WTC11 (cell line): ENCODE results near the gene RAMACL. TPM values are rescaled to one million over a fixed set of nuclear protein-coding genes. Genes with fewer than 3 reads are reported as not detected.

ENCODE experiments used
- ATAC-seq: fragments of 200-7000 bp; cut with Tn5 transposase; 2 replicates; pipeline ENCODE4 v1.10.0; 2021; ENCODE audit warnings: mild to moderate bottlenecking, moderate library complexity
- CTCF ChIA-PET: fragments of 300-600 bp; sonication (Branson Sonifier 250); formaldehyde crosslinking; loops from one replicate; lab custom pipeline; 2021; ENCODE audit warnings: antibody characterized with exemption; lab: Charles Lee
- POLR2A ChIA-PET: fragments of 350-600 bp; sonication (Branson Sonifier 250); formaldehyde crosslinking; loops from one replicate; lab custom pipeline; 2021; ENCODE audit warnings: antibody characterized with exemption; lab: Charles Lee
- DNase-seq: peaks from one replicate; pipeline ENCODE4 v3.0.0; 2021; ENCODE audit warnings: low spot score
- H3K27ac Mint-ChIP-seq: 2 replicates; pipeline ENCODE4 v1.8.0; 2021; ENCODE audit warnings: mixed read lengths
- H3K27me3 Mint-ChIP-seq: 2 replicates; pipeline ENCODE4 v1.8.0; 2021; ENCODE audit warnings: low read depth, mild to moderate bottlenecking, moderate library complexity, mixed read lengths
- H3K36me3 Mint-ChIP-seq: 2 replicates; pipeline ENCODE4 v1.8.0; 2021; ENCODE audit warnings: mixed read lengths
- H3K4me1 Mint-ChIP-seq: 2 replicates; pipeline ENCODE4 v1.8.0; 2022; ENCODE audit warnings: mixed read lengths
- H3K4me3 Mint-ChIP-seq: 2 replicates; pipeline ENCODE4 v1.8.0; 2021; ENCODE audit warnings: mild to moderate bottlenecking, moderate library complexity, mixed read lengths
- H3K9me3 Mint-ChIP-seq: 2 replicates; pipeline ENCODE4 v1.8.0; 2021; ENCODE audit warnings: mixed read lengths
- ATF1 ChIP-seq: sonication (generic); formaldehyde crosslinking; IDR thresholded peaks from 2 replicates; pipeline ENCODE4 v1.8.1; 2023; ENCODE audit warnings: mild to moderate bottlenecking, moderate library complexity, missing genetic modification reagents
- CBFB ChIP-seq: sonication (generic); formaldehyde crosslinking; IDR thresholded peaks from 2 replicates; pipeline ENCODE4 v1.8.1; 2022; ENCODE audit warnings: mild to moderate bottlenecking, low read depth, missing genetic modification reagents
- CREB1 ChIP-seq: sonication (generic); formaldehyde crosslinking; IDR thresholded peaks from 2 replicates; pipeline ENCODE4 v1.8.0; 2023; ENCODE audit warnings: mild to moderate bottlenecking, missing genetic modification reagents
- CREM ChIP-seq: sonication (generic); formaldehyde crosslinking; IDR thresholded peaks from 2 replicates; pipeline ENCODE4 v1.8.1; 2022; ENCODE audit warnings: mild to moderate bottlenecking, missing genetic modification reagents, moderate library complexity
- ESRRA ChIP-seq: sonication (generic); formaldehyde crosslinking; IDR thresholded peaks from 2 replicates; pipeline ENCODE4 v1.8.1; 2022; ENCODE audit warnings: mild to moderate bottlenecking, missing genetic modification reagents, borderline replicate concordance
- FOXP1 ChIP-seq: sonication (generic); formaldehyde crosslinking; IDR thresholded peaks from 2 replicates; pipeline ENCODE4 v1.8.0; 2022; ENCODE audit warnings: missing genetic modification reagents, mild to moderate bottlenecking, moderate library complexity, borderline replicate concordance
- JUN ChIP-seq: sonication (generic); formaldehyde crosslinking; IDR thresholded peaks from 2 replicates; pipeline ENCODE4 v1.8.0; 2023; ENCODE audit warnings: mild to moderate bottlenecking, missing genetic modification reagents
- RORB ChIP-seq: fragments of 250-450 bp; sonication (Bioruptor Pico); IDR thresholded peaks from 2 replicates; pipeline ENCODE4 v1.9.0; 2021; ENCODE audit warnings: mild to moderate bottlenecking
- TEAD4 ChIP-seq: sonication (generic); formaldehyde crosslinking; IDR thresholded peaks from 2 replicates; pipeline ENCODE4 v1.8.0; 2022; ENCODE audit warnings: mild to moderate bottlenecking, missing genetic modification reagents
- ZNF671 ChIP-seq: fragments of 250-450 bp; sonication (Bioruptor Pico); IDR thresholded peaks from 2 replicates; pipeline ENCODE4 v1.8.0; 2021; ENCODE audit warnings: mild to moderate bottlenecking
- total RNA-seq: library from RNA; stranded (reverse); gene quantifications from 3 replicates; pipeline ENCODE4 v1.2.3, GENCODE V29; 2021
- TF ChIP-seq, protein P1 (sequence below): sonication (generic); formaldehyde crosslinking; IDR thresholded peaks from 2 replicates; pipeline ENCODE4 v1.8.1; 2023; ENCODE audit warnings: mild to moderate bottlenecking, missing genetic modification reagents, moderate library complexity
- TF ChIP-seq, protein P2 (sequence below): sonication (generic); formaldehyde crosslinking; IDR thresholded peaks from 2 replicates; pipeline ENCODE4 v1.8.0; 2023; ENCODE audit warnings: missing genetic modification reagents, mild to moderate bottlenecking, borderline replicate concordance
- TF ChIP-seq, protein P3 (sequence below): sonication (generic); formaldehyde crosslinking; IDR thresholded peaks from 2 replicates; pipeline ENCODE4 v1.8.0; 2022; ENCODE audit warnings: mild to moderate bottlenecking, missing genetic modification reagents
- TF ChIP-seq, protein P4 (sequence below): sonication (generic); formaldehyde crosslinking; IDR thresholded peaks from 2 replicates; pipeline ENCODE4 v1.8.1; 2022; ENCODE audit warnings: missing genetic modification reagents, borderline replicate concordance
- TF ChIP-seq, protein P5 (sequence below): sonication (generic); formaldehyde crosslinking; IDR thresholded peaks from 2 replicates; pipeline ENCODE4 v1.8.1; 2022; ENCODE audit warnings: low read depth, missing genetic modification reagents, borderline replicate concordance
- TF ChIP-seq, protein P6 (sequence below): fragments of 250-450 bp; sonication (Bioruptor Pico); IDR thresholded peaks from 2 replicates; pipeline ENCODE4 v1.8.0; 2021; ENCODE audit warnings: mild to moderate bottlenecking
- TF ChIP-seq, protein P7 (sequence below): sonication (generic); formaldehyde crosslinking; IDR thresholded peaks from 2 replicates; pipeline ENCODE4 v1.8.1; 2023; ENCODE audit warnings: mild to moderate bottlenecking, missing genetic modification reagents, moderate library complexity

Gene RAMACL
- total RNA-seq, 1 experiment from 2014 or later = 0.79 TPM

DNA sequence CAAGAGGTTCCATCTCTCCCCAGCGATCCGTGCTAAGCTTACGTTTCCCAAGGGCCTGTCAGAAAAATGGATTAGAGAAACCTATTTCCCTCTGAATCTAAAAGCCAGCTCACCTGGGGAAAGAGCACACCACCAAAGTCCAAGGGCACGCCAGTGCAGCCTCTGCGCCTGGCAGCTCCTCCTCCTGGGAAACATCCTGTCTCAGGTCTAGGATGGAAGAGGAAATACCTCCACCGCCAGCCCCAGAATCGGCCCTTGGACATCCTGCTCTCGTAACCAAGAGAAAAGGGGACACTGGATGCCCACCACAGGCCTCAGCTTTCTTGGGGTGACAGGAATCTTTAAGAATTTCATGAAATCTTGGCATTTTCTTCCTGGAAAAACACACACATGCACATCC, 18.7 kb downstream of the RAMACL start (continued):
- TF ChIP-seq, protein P1, sequence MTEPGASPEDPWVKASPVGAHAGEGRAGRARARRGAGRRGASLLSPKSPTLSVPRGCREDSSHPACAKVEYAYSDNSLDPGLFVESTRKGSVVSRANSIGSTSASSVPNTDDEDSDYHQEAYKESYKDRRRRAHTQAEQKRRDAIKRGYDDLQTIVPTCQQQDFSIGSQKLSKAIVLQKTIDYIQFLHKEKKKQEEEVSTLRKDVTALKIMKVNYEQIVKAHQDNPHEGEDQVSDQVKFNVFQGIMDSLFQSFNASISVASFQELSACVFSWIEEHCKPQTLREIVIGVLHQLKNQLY = no peak
- TF ChIP-seq CBFB (no peak), ATF1 (CRISPR knock-in tag) (no peak), FOXP1 (CRISPR knock-in tag) (no peak), RORB (CRISPR knock-in tag) (no peak)
- TF ChIP-seq, protein P2, sequence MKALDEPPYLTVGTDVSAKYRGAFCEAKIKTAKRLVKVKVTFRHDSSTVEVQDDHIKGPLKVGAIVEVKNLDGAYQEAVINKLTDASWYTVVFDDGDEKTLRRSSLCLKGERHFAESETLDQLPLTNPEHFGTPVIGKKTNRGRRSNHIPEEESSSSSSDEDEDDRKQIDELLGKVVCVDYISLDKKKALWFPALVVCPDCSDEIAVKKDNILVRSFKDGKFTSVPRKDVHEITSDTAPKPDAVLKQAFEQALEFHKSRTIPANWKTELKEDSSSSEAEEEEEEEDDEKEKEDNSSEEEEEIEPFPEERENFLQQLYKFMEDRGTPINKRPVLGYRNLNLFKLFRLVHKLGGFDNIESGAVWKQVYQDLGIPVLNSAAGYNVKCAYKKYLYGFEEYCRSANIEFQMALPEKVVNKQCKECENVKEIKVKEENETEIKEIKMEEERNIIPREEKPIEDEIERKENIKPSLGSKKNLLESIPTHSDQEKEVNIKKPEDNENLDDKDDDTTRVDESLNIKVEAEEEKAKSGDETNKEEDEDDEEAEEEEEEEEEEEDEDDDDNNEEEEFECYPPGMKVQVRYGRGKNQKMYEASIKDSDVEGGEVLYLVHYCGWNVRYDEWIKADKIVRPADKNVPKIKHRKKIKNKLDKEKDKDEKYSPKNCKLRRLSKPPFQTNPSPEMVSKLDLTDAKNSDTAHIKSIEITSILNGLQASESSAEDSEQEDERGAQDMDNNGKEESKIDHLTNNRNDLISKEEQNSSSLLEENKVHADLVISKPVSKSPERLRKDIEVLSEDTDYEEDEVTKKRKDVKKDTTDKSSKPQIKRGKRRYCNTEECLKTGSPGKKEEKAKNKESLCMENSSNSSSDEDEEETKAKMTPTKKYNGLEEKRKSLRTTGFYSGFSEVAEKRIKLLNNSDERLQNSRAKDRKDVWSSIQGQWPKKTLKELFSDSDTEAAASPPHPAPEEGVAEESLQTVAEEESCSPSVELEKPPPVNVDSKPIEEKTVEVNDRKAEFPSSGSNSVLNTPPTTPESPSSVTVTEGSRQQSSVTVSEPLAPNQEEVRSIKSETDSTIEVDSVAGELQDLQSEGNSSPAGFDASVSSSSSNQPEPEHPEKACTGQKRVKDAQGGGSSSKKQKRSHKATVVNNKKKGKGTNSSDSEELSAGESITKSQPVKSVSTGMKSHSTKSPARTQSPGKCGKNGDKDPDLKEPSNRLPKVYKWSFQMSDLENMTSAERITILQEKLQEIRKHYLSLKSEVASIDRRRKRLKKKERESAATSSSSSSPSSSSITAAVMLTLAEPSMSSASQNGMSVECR = no peak

DNA sequence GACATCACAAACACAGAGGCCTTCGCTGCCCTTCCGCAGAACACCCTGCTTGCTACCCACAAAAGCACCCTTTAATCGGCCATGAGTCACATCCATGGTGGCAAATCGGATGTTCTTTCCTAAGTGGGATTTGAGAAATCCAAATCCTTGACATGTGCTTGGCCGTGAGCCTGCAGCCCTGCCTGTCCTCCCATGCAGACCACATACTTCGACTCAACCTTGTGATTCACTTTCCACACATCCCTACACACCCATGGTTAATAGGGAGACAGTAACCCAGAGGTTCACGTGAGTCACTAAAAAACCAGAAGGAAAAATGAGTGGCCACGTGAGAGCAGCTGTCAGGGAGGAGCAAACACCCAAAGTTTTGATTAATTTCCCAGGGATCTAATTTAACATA, 19.4 kb downstream of the RAMACL start:
- peaks cover 42% of the 10 kb centered on the region for H3K4me1 Mint-ChIP-seq

More for the DNA sequence above, 19.4 kb downstream of the RAMACL start:
- DNase-seq = no peak
- TF ChIP-seq, protein P3, sequence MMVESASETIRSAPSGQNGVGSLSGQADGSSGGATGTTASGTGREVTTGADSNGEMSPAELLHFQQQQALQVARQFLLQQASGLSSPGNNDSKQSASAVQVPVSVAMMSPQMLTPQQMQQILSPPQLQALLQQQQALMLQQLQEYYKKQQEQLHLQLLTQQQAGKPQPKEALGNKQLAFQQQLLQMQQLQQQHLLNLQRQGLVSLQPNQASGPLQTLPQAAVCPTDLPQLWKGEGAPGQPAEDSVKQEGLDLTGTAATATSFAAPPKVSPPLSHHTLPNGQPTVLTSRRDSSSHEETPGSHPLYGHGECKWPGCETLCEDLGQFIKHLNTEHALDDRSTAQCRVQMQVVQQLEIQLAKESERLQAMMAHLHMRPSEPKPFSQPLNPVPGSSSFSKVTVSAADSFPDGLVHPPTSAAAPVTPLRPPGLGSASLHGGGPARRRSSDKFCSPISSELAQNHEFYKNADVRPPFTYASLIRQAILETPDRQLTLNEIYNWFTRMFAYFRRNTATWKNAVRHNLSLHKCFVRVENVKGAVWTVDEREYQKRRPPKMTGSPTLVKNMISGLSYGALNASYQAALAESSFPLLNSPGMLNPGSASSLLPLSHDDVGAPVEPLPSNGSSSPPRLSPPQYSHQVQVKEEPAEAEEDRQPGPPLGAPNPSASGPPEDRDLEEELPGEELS (CRISPR knock-in tag) = no peak
- no peak for TF ChIP-seq CREB1
- TF ChIP-seq TEAD4 (CRISPR knock-in tag) = no peak
- no peak for TF ChIP-seq CREM
- TF ChIP-seq, protein P4, sequence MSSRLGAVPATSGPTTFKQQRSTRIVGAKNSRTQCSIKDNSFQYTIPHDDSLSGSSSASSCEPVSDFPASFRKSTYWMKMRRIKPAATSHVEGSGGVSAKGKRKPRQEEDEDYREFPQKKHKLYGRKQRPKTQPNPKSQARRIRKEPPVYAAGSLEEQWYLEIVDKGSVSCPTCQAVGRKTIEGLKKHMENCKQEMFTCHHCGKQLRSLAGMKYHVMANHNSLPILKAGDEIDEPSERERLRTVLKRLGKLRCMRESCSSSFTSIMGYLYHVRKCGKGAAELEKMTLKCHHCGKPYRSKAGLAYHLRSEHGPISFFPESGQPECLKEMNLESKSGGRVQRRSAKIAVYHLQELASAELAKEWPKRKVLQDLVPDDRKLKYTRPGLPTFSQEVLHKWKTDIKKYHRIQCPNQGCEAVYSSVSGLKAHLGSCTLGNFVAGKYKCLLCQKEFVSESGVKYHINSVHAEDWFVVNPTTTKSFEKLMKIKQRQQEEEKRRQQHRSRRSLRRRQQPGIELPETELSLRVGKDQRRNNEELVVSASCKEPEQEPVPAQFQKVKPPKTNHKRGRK = no peak
- TF ChIP-seq ZNF671 (CRISPR knock-in tag) = no peak
- TF ChIP-seq ESRRA (CRISPR knock-in tag) = no peak
- TF ChIP-seq, protein P5, sequence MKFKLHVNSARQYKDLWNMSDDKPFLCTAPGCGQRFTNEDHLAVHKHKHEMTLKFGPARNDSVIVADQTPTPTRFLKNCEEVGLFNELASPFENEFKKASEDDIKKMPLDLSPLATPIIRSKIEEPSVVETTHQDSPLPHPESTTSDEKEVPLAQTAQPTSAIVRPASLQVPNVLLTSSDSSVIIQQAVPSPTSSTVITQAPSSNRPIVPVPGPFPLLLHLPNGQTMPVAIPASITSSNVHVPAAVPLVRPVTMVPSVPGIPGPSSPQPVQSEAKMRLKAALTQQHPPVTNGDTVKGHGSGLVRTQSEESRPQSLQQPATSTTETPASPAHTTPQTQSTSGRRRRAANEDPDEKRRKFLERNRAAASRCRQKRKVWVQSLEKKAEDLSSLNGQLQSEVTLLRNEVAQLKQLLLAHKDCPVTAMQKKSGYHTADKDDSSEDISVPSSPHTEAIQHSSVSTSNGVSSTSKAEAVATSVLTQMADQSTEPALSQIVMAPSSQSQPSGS (CRISPR knock-in tag) = no peak
- TF ChIP-seq JUN = no peak
- TF ChIP-seq, protein P6, sequence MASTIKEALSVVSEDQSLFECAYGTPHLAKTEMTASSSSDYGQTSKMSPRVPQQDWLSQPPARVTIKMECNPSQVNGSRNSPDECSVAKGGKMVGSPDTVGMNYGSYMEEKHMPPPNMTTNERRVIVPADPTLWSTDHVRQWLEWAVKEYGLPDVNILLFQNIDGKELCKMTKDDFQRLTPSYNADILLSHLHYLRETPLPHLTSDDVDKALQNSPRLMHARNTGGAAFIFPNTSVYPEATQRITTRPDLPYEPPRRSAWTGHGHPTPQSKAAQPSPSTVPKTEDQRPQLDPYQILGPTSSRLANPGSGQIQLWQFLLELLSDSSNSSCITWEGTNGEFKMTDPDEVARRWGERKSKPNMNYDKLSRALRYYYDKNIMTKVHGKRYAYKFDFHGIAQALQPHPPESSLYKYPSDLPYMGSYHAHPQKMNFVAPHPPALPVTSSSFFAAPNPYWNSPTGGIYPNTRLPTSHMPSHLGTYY (CRISPR knock-in tag) = no peak
- TF ChIP-seq, protein P7, sequence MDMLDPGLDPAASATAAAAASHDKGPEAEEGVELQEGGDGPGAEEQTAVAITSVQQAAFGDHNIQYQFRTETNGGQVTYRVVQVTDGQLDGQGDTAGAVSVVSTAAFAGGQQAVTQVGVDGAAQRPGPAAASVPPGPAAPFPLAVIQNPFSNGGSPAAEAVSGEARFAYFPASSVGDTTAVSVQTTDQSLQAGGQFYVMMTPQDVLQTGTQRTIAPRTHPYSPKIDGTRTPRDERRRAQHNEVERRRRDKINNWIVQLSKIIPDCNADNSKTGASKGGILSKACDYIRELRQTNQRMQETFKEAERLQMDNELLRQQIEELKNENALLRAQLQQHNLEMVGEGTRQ (CRISPR knock-in tag) = no peak
- Mint-ChIP-seq H3K4me3 (no peak overlapping the region), H3K9me3 (no peaks in the 10 kb centered on the region), H3K27me3 (no peaks in the 10 kb centered on the region), H3K36me3 (no peaks in the 10 kb centered on the region), H3K27ac (peak overlapping the region; percentile 4)
- CTCF ChIA-PET = no interaction called here
- ATAC-seq = no peak
- POLR2A ChIA-PET = interaction anchor here (2.0 kb wide), 1 partner anchor 60 kb away, joined by 6 read pairs; the partner anchor contains the start of gene RPS6KA2
